Neural progenitor cell (in vitro differentiated cells): ENCODE results near the gene SFRP4.

Experiments
- CTCF ChIP-seq: fragments of 200-600 bp; sonication (generic); IDR thresholded peaks from 2 replicates; pipeline ENCODE4 v1.5.1; 2017; ENCODE audit warnings: antibody characterized with exemption, mild to moderate bottlenecking
- EZH2 ChIP-seq: fragments of 200-600 bp; sonication (generic); IDR thresholded peaks from 2 replicates; pipeline ENCODE4 v1.6.1; 2017; ENCODE audit warnings: antibody characterized with exemption, mild to moderate bottlenecking, moderate library complexity

DNA sequence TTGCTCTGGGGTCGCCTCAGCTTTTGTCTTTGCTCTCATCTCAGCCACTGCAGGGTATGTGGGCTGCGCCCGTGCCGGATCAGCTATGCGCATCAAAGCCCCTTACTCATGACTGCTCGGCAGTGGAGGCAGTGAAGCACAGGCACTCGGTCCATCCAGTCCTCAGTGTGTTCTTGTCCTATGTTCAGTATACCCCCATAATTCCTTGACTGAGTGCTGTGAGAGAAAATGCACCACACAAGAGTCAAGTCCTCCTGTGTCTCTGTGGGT lies 31.3 kb upstream of the SFRP4 start:
- no peak for TF ChIP-seq CTCF
- no peak for TF ChIP-seq EZH2
